ENCODE data around the gene EPS8.

DNA sequence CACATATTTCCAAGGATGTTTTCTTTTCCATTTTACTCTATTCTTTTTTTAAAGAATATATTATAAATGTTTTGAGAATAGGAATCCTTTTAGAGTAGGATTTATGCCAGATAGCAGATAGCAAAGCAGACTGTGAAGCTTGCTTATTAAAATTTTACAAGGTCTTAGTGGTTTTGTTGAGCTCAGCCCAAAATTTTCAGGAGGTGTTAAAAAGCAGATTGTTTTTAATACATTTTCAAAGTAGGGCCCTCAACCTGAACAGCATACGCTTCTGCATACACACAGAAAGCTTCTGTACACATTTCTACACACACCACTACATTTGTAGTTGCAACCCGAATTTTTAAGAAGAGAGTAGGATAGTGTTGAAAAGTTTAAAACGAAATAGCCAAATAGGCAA is 151.0 kb downstream of the EPS8 start:
- TF ChIP-seq SIN3A (IDR thresholded peaks at IDR 0.05; ENCODE audit: borderline replicate concordance, insufficient read depth, low read length): no peak
- no peak for TF ChIP-seq POLR2AphosphoS5 (IDR thresholded peaks at IDR 0.05; ENCODE audit: low read depth, low read length)
- no peak for TF ChIP-seq FOXP2 (optimal IDR thresholded peaks at IDR 0.05; ENCODE audit: borderline replicate concordance, extremely low read depth, extremely low read length, insufficient read depth)
- no peak for TF ChIP-seq REST (IDR thresholded peaks at IDR 0.05; ENCODE audit: insufficient read depth in 1 of 2, low read depth in 2 of 2, low read length in 2 of 2)
- no peak for TF ChIP-seq TAF1 (IDR thresholded peaks at IDR 0.05; ENCODE audit: borderline replicate concordance, insufficient read depth, low read length)

Data from PFSK-1 (cell line).